ENCODE measurements around the gene MYH1. TPM values are rescaled to one million over a fixed set of nuclear protein-coding genes. Genes with fewer than 3 reads are reported as not detected.

The MYH1 gene
- not detected in 3 replicates for total RNA-seq

DNA sequence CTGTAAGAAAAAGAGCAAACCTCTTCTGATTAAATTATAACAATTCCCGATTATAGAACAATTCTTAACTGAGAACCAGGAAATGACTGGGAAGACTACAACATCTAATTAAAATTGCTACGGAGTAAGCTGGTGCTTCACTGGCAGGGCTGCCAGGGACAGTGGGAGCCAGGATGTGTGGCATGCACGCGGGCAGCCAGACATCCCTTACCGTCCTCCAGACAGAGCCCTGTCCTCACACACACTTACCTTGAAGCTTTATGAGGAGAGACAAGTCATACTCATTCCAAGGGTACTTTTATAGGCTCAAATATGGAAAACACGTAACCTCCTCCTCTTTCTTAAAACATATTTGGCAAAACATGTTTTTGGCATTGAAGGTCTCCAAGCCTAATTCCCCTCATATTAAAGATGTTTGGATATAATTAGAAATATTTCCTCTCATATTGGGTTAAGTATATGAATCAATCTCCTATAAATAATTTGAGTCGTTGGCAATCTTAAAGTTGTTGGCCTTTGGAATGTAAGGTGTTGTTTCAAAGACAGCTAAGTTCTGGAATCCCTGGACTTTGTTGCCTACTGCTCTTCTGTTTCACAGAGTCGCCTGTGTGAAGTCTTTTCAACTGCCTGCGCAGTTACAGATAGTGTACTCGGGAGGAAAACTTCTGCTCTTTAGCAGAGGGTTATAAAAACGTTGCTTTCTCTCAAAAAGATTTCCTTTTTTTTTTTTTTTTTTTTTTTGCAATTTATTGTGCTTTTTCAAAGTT, at the start of gene MYH1:
Gene MYH1 (minus strand): TSS at position 272 of the 767 bp plus-strand sequence. CDS start 1,900 bp downstream, outside the sequence.
- TF ChIP-seq, protein P1, sequence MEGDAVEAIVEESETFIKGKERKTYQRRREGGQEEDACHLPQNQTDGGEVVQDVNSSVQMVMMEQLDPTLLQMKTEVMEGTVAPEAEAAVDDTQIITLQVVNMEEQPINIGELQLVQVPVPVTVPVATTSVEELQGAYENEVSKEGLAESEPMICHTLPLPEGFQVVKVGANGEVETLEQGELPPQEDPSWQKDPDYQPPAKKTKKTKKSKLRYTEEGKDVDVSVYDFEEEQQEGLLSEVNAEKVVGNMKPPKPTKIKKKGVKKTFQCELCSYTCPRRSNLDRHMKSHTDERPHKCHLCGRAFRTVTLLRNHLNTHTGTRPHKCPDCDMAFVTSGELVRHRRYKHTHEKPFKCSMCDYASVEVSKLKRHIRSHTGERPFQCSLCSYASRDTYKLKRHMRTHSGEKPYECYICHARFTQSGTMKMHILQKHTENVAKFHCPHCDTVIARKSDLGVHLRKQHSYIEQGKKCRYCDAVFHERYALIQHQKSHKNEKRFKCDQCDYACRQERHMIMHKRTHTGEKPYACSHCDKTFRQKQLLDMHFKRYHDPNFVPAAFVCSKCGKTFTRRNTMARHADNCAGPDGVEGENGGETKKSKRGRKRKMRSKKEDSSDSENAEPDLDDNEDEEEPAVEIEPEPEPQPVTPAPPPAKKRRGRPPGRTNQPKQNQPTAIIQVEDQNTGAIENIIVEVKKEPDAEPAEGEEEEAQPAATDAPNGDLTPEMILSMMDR (IDR thresholded peaks at IDR 0.05; ENCODE audit: unreplicated experiment), result no peak
- Mint-ChIP-seq H3K27ac (no peak within 1 kb of the TSS), H3K36me3 (no peaks in the 10 kb centered on the region), H3K4me1 (no peaks in the 10 kb centered on the region), H3K9me3 (peaks cover 8% of the 10 kb centered on the region), H3K27me3 (ENCODE audit: low read depth) (peaks cover 33% of the 10 kb centered on the region), H3K4me3 (no peak within 1 kb of the TSS)
- no peak for DNase-seq (ENCODE audit: low spot score in 2 of 2, unreplicated experiment in 2 of 2)

DNA sequence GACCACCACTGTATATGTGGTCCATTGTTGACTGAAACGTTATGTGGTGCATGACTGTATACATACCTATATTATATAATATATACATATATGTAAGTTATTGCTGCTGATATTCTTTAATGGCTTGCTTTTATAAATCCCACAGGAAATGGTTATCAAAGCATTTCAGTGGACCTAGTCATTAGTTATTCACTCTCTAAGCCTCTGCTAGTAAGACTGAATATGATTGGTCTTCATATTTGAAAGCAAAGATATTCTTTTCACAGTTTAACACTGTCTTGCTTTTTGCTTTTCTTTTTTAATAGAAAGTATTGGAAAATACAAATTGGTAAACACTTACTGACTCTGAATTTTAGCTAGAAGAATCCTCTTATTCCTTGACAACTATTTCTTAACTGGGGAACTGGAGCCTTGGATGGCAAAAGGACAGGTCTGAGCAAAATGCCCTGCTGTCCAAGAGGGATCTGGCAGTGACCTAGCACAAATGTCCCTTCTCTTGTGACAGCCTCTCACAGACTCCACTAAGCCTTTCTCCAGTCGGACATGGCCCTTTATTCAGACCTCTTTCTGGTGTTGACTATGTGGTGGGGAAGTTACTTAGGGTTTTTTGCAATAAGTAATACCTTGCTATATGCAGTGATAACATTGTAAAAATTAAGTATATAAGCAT, 45.8 kb upstream of the MYH1 start:
- TF ChIP-seq, protein P1 (IDR thresholded peaks at IDR 0.05; ENCODE audit: unreplicated experiment), result no peak
- Mint-ChIP-seq H3K4me3 (no peak overlapping the region), H3K27ac (no peak overlapping the region), H3K27me3 (ENCODE audit: low read depth) (peaks cover 1% of the 10 kb centered on the region), H3K4me1 (no peaks in the 10 kb centered on the region), H3K9me3 (no peaks in the 10 kb centered on the region), H3K36me3 (no peaks in the 10 kb centered on the region)
- no peak for DNase-seq (ENCODE audit: low spot score in 2 of 2, unreplicated experiment in 2 of 2)

DNA sequence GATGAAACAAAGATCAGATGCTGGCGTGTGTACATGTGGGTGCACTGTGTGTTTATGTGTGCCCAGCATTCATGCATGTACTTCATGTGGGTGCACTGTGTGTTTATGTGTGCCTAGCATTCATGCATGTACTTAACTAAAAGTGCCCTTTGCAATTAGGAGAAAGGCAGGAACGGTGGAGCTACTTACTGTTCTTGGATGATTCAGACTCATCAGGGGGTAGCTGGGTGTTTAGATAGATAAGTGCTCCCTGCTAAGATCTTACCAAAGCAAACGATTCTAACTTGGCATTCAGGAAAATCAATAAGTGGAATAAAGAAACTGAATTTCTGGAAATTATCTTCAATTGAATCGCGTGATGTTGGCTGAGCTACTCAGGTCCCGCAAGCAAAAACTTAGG, 39.7 kb upstream of the MYH1 start:
- H3K27me3 Mint-ChIP-seq (ENCODE audit: low read depth), result no peaks in the 10 kb centered on the region
- H3K4me3 Mint-ChIP-seq, result no peak overlapping the region
- H3K27ac Mint-ChIP-seq, result no peak overlapping the region
- no peak for DNase-seq (ENCODE audit: low spot score in 2 of 2, unreplicated experiment in 2 of 2)
- H3K36me3 Mint-ChIP-seq, result no peaks in the 10 kb centered on the region
- H3K9me3 Mint-ChIP-seq, result no peaks in the 10 kb centered on the region
- TF ChIP-seq, protein P1 (IDR thresholded peaks at IDR 0.05; ENCODE audit: unreplicated experiment), result no peak
- no peaks in the 10 kb centered on the region for H3K4me1 Mint-ChIP-seq

DNA sequence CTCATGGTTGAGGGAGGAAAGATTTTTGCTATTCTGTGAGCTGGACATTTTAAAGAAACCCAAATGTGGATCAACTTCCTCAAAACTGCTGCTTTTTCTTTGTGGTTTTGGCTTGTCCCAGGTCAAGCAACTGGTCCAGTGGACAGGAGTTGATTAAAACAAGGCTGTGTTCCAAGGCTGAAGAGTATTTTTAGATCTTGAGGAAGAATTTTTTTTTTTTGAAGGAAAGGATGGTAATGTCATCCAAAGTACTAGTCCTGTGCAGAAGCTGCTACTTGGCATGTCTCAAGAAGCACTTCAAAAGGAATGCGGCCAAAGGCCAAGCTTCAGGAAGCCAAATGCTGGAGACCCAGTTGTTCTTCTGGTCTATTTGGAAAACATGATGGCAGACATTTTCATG, 39.1 kb upstream of the MYH1 start:
- Mint-ChIP-seq H3K9me3 (no peaks in the 10 kb centered on the region), H3K27ac (no peak overlapping the region), H3K27me3 (ENCODE audit: low read depth) (no peaks in the 10 kb centered on the region), H3K36me3 (no peaks in the 10 kb centered on the region), H3K4me3 (no peak overlapping the region), H3K4me1 (no peaks in the 10 kb centered on the region)
- TF ChIP-seq, protein P1 (IDR thresholded peaks at IDR 0.05; ENCODE audit: unreplicated experiment), result no peak
- no peak for DNase-seq (ENCODE audit: low spot score in 2 of 2, unreplicated experiment in 2 of 2)

DNA sequence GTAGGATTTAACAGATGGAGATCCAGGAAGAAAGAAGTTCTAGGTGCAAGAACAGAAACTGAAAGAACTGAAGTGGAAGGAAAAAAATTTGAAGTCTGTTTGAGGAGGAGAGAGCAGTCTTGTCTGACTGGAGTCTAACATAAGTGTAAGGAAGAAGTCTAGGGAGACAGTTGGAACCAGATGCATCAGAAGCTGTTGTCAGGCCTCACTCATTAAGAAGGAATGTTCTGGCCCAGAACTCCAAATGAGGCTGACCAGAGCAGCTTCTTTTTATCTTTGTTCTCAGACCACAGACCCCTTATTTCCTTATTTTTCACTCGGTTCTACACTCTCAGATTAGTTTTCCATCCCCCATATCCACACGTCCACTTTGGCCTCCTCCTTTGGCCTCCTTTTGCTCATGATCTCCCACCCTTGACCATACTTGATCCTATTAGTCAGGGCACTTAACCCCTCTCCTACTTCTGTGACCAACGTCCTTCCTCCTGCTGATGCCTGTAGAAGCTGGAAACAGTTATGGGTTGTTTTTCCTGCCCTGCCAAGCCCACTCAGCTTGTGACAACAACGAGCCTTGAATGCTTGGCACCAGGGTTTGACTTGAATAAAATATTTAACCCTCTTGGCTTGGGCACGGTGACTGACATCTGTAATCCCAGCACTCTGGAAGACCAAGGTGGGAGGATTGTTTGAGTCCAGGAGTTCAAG, 38.1 kb upstream of the MYH1 start:
- Mint-ChIP-seq H3K9me3 (no peaks in the 10 kb centered on the region), H3K36me3 (no peaks in the 10 kb centered on the region), H3K4me1 (no peaks in the 10 kb centered on the region), H3K27me3 (ENCODE audit: low read depth) (no peaks in the 10 kb centered on the region), H3K27ac (no peak overlapping the region), H3K4me3 (no peak overlapping the region)
- TF ChIP-seq, protein P1 (IDR thresholded peaks at IDR 0.05; ENCODE audit: unreplicated experiment), result no peak
- DNase-seq (ENCODE audit: low spot score in 2 of 2, unreplicated experiment in 2 of 2), result no peak

All from mesothelial cell of epicardium (in vitro differentiated cells).